ENCODE data around the gene MRPS24. TPM values are rescaled to one million over a fixed set of nuclear protein-coding genes. Genes with fewer than 3 reads are reported as not detected.
"Not testable (repeated sequence)": the region's sequence is repeated elsewhere in the genome, so short reads cannot be mapped to it uniquely, and the experiment has no call there.

Gene MRPS24
- total RNA-seq, 4 donors from 2014 or later, result 64.9 to 135 (median 92.5) TPM

- intact Hi-C loops (cut with DNase I; ENCODE audit: low total_unique reads), result no loop called here
- peak in 1 of 2 donors; percentile 85 for DNase-seq (ENCODE audit: low spot score in 2 of 2)
- peak overlapping the region; percentile 51 for H3K4me3 ChIP-seq (ENCODE audit: low read depth, poor library complexity, severe bottlenecking)
- WGBS, 2 donors, result 18 to 26% methylated on average over 8 of the region's 8 CpGs
- TF ChIP-seq CTCF (IDR thresholded peaks at IDR 0.05) (no peak), POLR2A (IDR thresholded peaks at IDR 0.05) (no peak)
Observed at GRCh38 chr7:43905209-43905946, 36.1 kb upstream of the MRPS24 start.

GRCh38 chr7:43904533-43905208 lies 35.4 kb upstream of the MRPS24 start:
- 95% methylated on average over 5 of the region's 5 CpGs for WGBS, 2 donors
- H3K4me3 ChIP-seq (ENCODE audit: low read depth, poor library complexity, severe bottlenecking), result no peak overlapping the region

GRCh38 chr7:43902542-43903054 lies 33.3 kb upstream of the MRPS24 start:
- no peak overlapping the region for H3K4me3 ChIP-seq (ENCODE audit: low read depth, poor library complexity, severe bottlenecking)
- WGBS, 2 donors, result 92 to 93% methylated on average over 5 of the region's 5 CpGs
- DNase-seq (ENCODE audit: low spot score in 2 of 2), result no peak
- intact Hi-C loops (cut with DNase I; ENCODE audit: low total_unique reads), result no loop called here
- TF ChIP-seq CTCF (IDR thresholded peaks at IDR 0.05) (no peak), POLR2A (IDR thresholded peaks at IDR 0.05) (no peak)

More at GRCh38 chr7:43904533-43905208, 35.4 kb upstream of the MRPS24 start:
- TF ChIP-seq POLR2A (IDR thresholded peaks at IDR 0.05) (no peak), CTCF (IDR thresholded peaks at IDR 0.05) (no peak)
- no peak for DNase-seq (ENCODE audit: low spot score in 2 of 2)
- intact Hi-C loops (cut with DNase I; ENCODE audit: low total_unique reads), result no loop called here

- 97 to 98% methylated on average over 2 of the region's 2 CpGs for WGBS, 2 donors
- H3K4me3 ChIP-seq (ENCODE audit: low read depth, poor library complexity, severe bottlenecking); DNase-seq (ENCODE audit: low spot score in 2 of 2); intact Hi-C loops (cut with DNase I; ENCODE audit: low total_unique reads): not testable (repeated sequence)
Observed at GRCh38 chr7:43898571-43898970, 29.3 kb upstream of the MRPS24 start.

GRCh38 chr7:43895847-43896415 lies 26.6 kb upstream of the MRPS24 start:
- WGBS, 2 donors, result 90 to 91% methylated on average over 8 of the region's 8 CpGs
- DNase-seq (ENCODE audit: low spot score in 2 of 2), result no peak
- TF ChIP-seq CTCF (IDR thresholded peaks at IDR 0.05) (no peak), POLR2A (IDR thresholded peaks at IDR 0.05) (no peak)
- H3K4me3 ChIP-seq (ENCODE audit: low read depth, poor library complexity, severe bottlenecking), result no peak overlapping the region
- intact Hi-C loops (cut with DNase I; ENCODE audit: low total_unique reads), result no loop called here

All from lower leg skin (tissue), 4 donors.